Neural progenitor cell (in vitro differentiated cells): ENCODE measurements around the gene VWA7. TPM values are rescaled to one million over a fixed set of nuclear protein-coding genes. Genes with fewer than 3 reads are reported as not detected.

Source experiments
- DNase-seq: peaks from one replicate; pipeline ENCODE4 v3.0.0-alpha.2; 2016; ENCODE audit warnings: low spot score
- H2AFZ ChIP-seq: fragments of 200-600 bp; sonication (generic); replicated peaks from 2 replicates; pipeline ENCODE4 v1.6.1; 2016; ENCODE audit warnings: antibody characterized with exemption
- H3F3A ChIP-seq: fragments of 200-600 bp; sonication (generic); 2 replicates; pipeline ENCODE4 v1.6.1; 2016; ENCODE audit warnings: antibody characterized with exemption, low read depth
- H3K27ac ChIP-seq: fragments of 200-600 bp; sonication (generic); 2 replicates; pipeline ENCODE4 v1.5.1; 2016; ENCODE audit warnings: mild to moderate bottlenecking
- H3K27me3 ChIP-seq: fragments of 200-600 bp; sonication (generic); 2 replicates; pipeline ENCODE4 v1.6.1; 2016; ENCODE audit warnings: mild to moderate bottlenecking, moderate library complexity
- H3K36me3 ChIP-seq: fragments of 200-600 bp; sonication (generic); 2 replicates; pipeline ENCODE4 v1.5.1; 2016
- H3K4me1 ChIP-seq: fragments of 200-600 bp; sonication (generic); 2 replicates; pipeline ENCODE4 v1.6.1; 2016; ENCODE audit warnings: mixed run types
- H3K4me2 ChIP-seq: fragments of 200-600 bp; sonication (generic); 2 replicates; pipeline ENCODE4 v1.6.1; 2016
- H3K4me3 ChIP-seq: fragments of 200-600 bp; sonication (generic); 2 replicates; pipeline ENCODE4 v1.5.1; 2016
- H3K79me2 ChIP-seq: fragments of 200-600 bp; sonication (generic); 2 replicates; pipeline ENCODE4 v1.6.1; 2016; ENCODE audit warnings: low read depth
- H3K9ac ChIP-seq: fragments of 200-600 bp; sonication (generic); 2 replicates; pipeline ENCODE4 v1.6.1; 2016
- H3K9me3 ChIP-seq: fragments of 200-600 bp; sonication (generic); 2 replicates; pipeline ENCODE4 v1.5.1; 2016; ENCODE audit warnings: low read depth
- H4K20me1 ChIP-seq: fragments of 200-600 bp; sonication (generic); 2 replicates; pipeline ENCODE4 v1.6.1; 2016; ENCODE audit warnings: low read depth
- H3K27ac Mint-ChIP-seq: 3 replicates; pipeline ENCODE4 v1.8.0; 2021; ENCODE audit warnings: mixed read lengths
- H3K27me3 Mint-ChIP-seq: 2 replicates; pipeline ENCODE4 v1.8.0; 2022; ENCODE audit warnings: low read depth, mild to moderate bottlenecking, inconsistent platforms, moderate library complexity, mixed read lengths; ENCODE audit not compliant: insufficient read depth
- H3K36me3 Mint-ChIP-seq: 3 replicates; pipeline ENCODE4 v1.8.0; 2021; ENCODE audit warnings: mixed read lengths
- H3K4me1 Mint-ChIP-seq: 3 replicates; pipeline ENCODE4 v1.8.0; 2021; ENCODE audit warnings: mixed read lengths
- H3K4me3 Mint-ChIP-seq: 3 replicates; pipeline ENCODE4 v1.8.0; 2021; ENCODE audit warnings: mild to moderate bottlenecking, moderate library complexity, mixed read lengths
- H3K9me3 Mint-ChIP-seq: 3 replicates; pipeline ENCODE4 v1.8.0; 2020; ENCODE audit warnings: mixed read lengths
- CTCF ChIP-seq: fragments of 200-600 bp; sonication (generic); IDR thresholded peaks from 2 replicates; pipeline ENCODE4 v1.5.1; 2017; ENCODE audit warnings: antibody characterized with exemption, mild to moderate bottlenecking
- EZH2 ChIP-seq: fragments of 200-600 bp; sonication (generic); IDR thresholded peaks from 2 replicates; pipeline ENCODE4 v1.6.1; 2017; ENCODE audit warnings: antibody characterized with exemption, mild to moderate bottlenecking, moderate library complexity
- EZH2phosphoT487 ChIP-seq: fragments of 200-600 bp; sonication (generic); IDR thresholded peaks from 2 replicates; pipeline ENCODE4 v1.6.1; 2017; ENCODE audit warnings: antibody characterized with exemption
- small RNA-seq: library from RNA; depleted of rRNA; stranded (forward); fragments of <200 nt; gene quantifications from one replicate; pipeline ENCODE3, GENCODE V24; 2015
- total RNA-seq: library from RNA; depleted of rRNA; stranded (reverse); fragments of >200 nt; gene quantifications from 2 replicates; pipeline ENCODE4 v1.2.3, GENCODE V29; 2015; ENCODE audit warnings: low replicate concordance

Gene VWA7
- total RNA-seq, 1 donor from 2014 or later: 0.34 TPM

- H3K9me3 Mint-ChIP-seq: no peaks in the 10 kb centered on the region
- no peaks in the 10 kb centered on the region for H3K36me3 Mint-ChIP-seq
- Histone ChIP-seq H3K9me3 (no peaks in the 10 kb centered on the region), H2AFZ (no peak overlapping the region), H3F3A (peaks cover 19% of the 10 kb centered on the region), H3K9ac (no peak overlapping the region), H3K4me1 (peaks cover 21% of the 10 kb centered on the region), H4K20me1 (no peaks in the 10 kb centered on the region), H3K27ac (no peak overlapping the region), H3K79me2 (no peaks in the 10 kb centered on the region), H3K27me3 (no peaks in the 10 kb centered on the region), H3K4me3 (no peak overlapping the region), H3K4me2 (no peak overlapping the region), H3K36me3 (no peaks in the 10 kb centered on the region)
- H3K27me3 Mint-ChIP-seq: peaks cover 11% of the 10 kb centered on the region
- TF ChIP-seq CTCF (no peak), EZH2phosphoT487 (no peak), EZH2 (no peak)
- H3K27ac Mint-ChIP-seq: no peak overlapping the region
- H3K4me1 Mint-ChIP-seq: peaks cover 26% of the 10 kb centered on the region
- peak overlapping the region; percentile 12 for H3K4me3 Mint-ChIP-seq
- no peak for DNase-seq
Observed at GRCh38 chr6:31718265-31718664, 58.9 kb downstream of the VWA7 start.

- H3K27me3 Mint-ChIP-seq: peaks cover 12% of the 10 kb centered on the region
- H3K36me3 Mint-ChIP-seq: no peaks in the 10 kb centered on the region
- Histone ChIP-seq H4K20me1 (no peaks in the 10 kb centered on the region), H3K27ac (no peak overlapping the region), H3K4me2 (no peak overlapping the region), H3K9ac (no peak overlapping the region), H2AFZ (peak overlapping the region; percentile 27), H3K27me3 (no peaks in the 10 kb centered on the region), H3K36me3 (no peaks in the 10 kb centered on the region), H3F3A (peaks cover 21% of the 10 kb centered on the region), H3K4me3 (no peak overlapping the region), H3K79me2 (no peaks in the 10 kb centered on the region), H3K4me1 (peaks cover 25% of the 10 kb centered on the region), H3K9me3 (no peaks in the 10 kb centered on the region)
- no peaks in the 10 kb centered on the region for H3K9me3 Mint-ChIP-seq
- DNase-seq: peak; percentile 63
- H3K27ac Mint-ChIP-seq: no peak overlapping the region
- peak; percentile 43 for TF ChIP-seq CTCF
- no peak for TF ChIP-seq EZH2phosphoT487
- H3K4me3 Mint-ChIP-seq: peak overlapping the region; percentile 46
- H3K4me1 Mint-ChIP-seq: peaks cover 31% of the 10 kb centered on the region
Observed at GRCh38 chr6:31717499-31718222, 59.5 kb downstream of the VWA7 start.

Small RNA genes within 50 kb of the gene (small RNA-seq; reads per million reads assigned to genes)
- gene MSH5-SAPCD1 (not detected), gene RF00019 (not detected), gene RNU6-850P (not detected), gene SAPCD1 (not detected)

Other genes with a start within 250 kb of the VWA7 start
- gene MCCD1, start 248.4 kb downstream of the VWA7 start, total RNA-seq: not detected in 2 replicates
- 493 and 913 TPM in 2 replicates for gene DDX39B, start 235.3 kb downstream of the VWA7 start, total RNA-seq
- gene ATP6V1G2, start 230.7 kb downstream of the VWA7 start, total RNA-seq: 6.8 and 8.8 TPM in 2 replicates
- 8.6 and 30.3 TPM in 2 replicates for gene NFKBIL1, start 229.7 kb downstream of the VWA7 start, total RNA-seq
- not detected in 2 replicates for gene LTA, start 205.0 kb downstream of the VWA7 start, total RNA-seq
- gene TNF, start 201.8 kb downstream of the VWA7 start, total RNA-seq: 0.19 TPM in 1 of 2 replicates, not detected in the other
- 0.15 TPM in 1 of 2 replicates, not detected in the other for gene LTB, start 194.9 kb downstream of the VWA7 start, total RNA-seq
- gene LST1, start 191.1 kb downstream of the VWA7 start, total RNA-seq: not detected in 2 replicates
- not detected in 2 replicates for gene NCR3, start 184.3 kb downstream of the VWA7 start, total RNA-seq
- gene AIF1, start 162.1 kb downstream of the VWA7 start, total RNA-seq: not detected in 2 replicates
- 55.5 and 138 TPM in 2 replicates for gene PRRC2A, start 156.6 kb downstream of the VWA7 start, total RNA-seq
- 171 and 310 TPM in 2 replicates for gene BAG6, start 124.7 kb downstream of the VWA7 start, total RNA-seq
- 2.6 and 4.2 TPM in 2 replicates for gene APOM, start 121.4 kb downstream of the VWA7 start, total RNA-seq
- 14.6 and 17.1 TPM in 2 replicates for gene C6orf47, start 116.5 kb downstream of the VWA7 start, total RNA-seq
- gene GPANK1, start 112.3 kb downstream of the VWA7 start, total RNA-seq: 20.2 and 21.0 TPM in 2 replicates
- gene CSNK2B, start 111.2 kb downstream of the VWA7 start, total RNA-seq: 126 and 190 TPM in 2 replicates
- 2.8 and 8.6 TPM in 2 replicates for gene LY6G5B, start 107.4 kb downstream of the VWA7 start, total RNA-seq
- 0.09 TPM in 1 of 2 replicates, not detected in the other for gene LY6G5C, start 96.3 kb downstream of the VWA7 start, total RNA-seq
- 21.3 and 45.0 TPM in 2 replicates for gene ABHD16A, start 74.0 kb downstream of the VWA7 start, total RNA-seq
- gene LY6G6F, start 70.5 kb downstream of the VWA7 start, total RNA-seq: not detected in 2 replicates
- gene LY6G6D, start 62.0 kb downstream of the VWA7 start, total RNA-seq: 0.90 TPM in 1 of 2 replicates, not detected in the other
- not detected in 2 replicates for gene LY6G6C, start 55.6 kb downstream of the VWA7 start, total RNA-seq
- gene MPIG6B, start 54.0 kb downstream of the VWA7 start, total RNA-seq: not detected in 2 replicates
- gene DDAH2, start 48.0 kb downstream of the VWA7 start, total RNA-seq: 94.3 and 202 TPM in 2 replicates
- gene CLIC1, start 40.8 kb downstream of the VWA7 start, total RNA-seq: 234 and 307 TPM in 2 replicates
- gene MSH5, start 37.3 kb downstream of the VWA7 start, total RNA-seq: 45.5 and 50.9 TPM in 2 replicates
- 10.1 and 11.9 TPM in 2 replicates for gene SAPCD1, start 14.7 kb downstream of the VWA7 start, total RNA-seq
- 34.1 and 66.8 TPM in 2 replicates for gene VARS1, start 18.4 kb upstream of the VWA7 start, total RNA-seq
- gene LSM2, start 29.6 kb upstream of the VWA7 start, total RNA-seq: 105 and 125 TPM in 2 replicates
- 0.49 and 1.2 TPM in 2 replicates for gene HSPA1L, start 38.0 kb upstream of the VWA7 start, total RNA-seq
- 36.0 and 84.3 TPM in 2 replicates for gene HSPA1A, start 38.2 kb upstream of the VWA7 start, total RNA-seq
- gene HSPA1B, start 50.4 kb upstream of the VWA7 start, total RNA-seq: 35.3 and 65.1 TPM in 2 replicates
- gene NEU1, start 85.5 kb upstream of the VWA7 start, total RNA-seq: 17.4 and 30.3 TPM in 2 replicates
- gene SLC44A4, start 101.7 kb upstream of the VWA7 start, total RNA-seq: 0.32 and 0.93 TPM in 2 replicates
- 93.3 and 189 TPM in 2 replicates for gene EHMT2, start 120.4 kb upstream of the VWA7 start, total RNA-seq
- 8.4 and 25.6 TPM in 2 replicates for gene ZBTB12, start 124.8 kb upstream of the VWA7 start, total RNA-seq
- 1.1 and 1.4 TPM in 2 replicates for gene C2, start 150.4 kb upstream of the VWA7 start, total RNA-seq
- gene CFB, start 168.8 kb upstream of the VWA7 start, total RNA-seq: 0.50 TPM in 1 of 2 replicates, not detected in the other
- gene NELFE, start 181.6 kb upstream of the VWA7 start, total RNA-seq: 129 and 135 TPM in 2 replicates
- 21.0 and 50.5 TPM in 2 replicates for gene SKIC2, start 181.8 kb upstream of the VWA7 start, total RNA-seq
- gene DXO, start 194.8 kb upstream of the VWA7 start, total RNA-seq: 10.2 and 23.0 TPM in 2 replicates
- gene C4A, start 204.7 kb upstream of the VWA7 start, total RNA-seq: 1.7 and 4.3 TPM in 2 replicates
- gene C4B, start 237.5 kb upstream of the VWA7 start, total RNA-seq: 0.30 and 1.5 TPM in 2 replicates